Activated CD8-positive, alpha-beta memory T cell treated with anti-CD3 and anti-CD28 coated beads, Interleukin-2, amount 50 U/mL, for 1 hour (primary cell): ENCODE results near the gene TRIM71.
"Not testable (repeated sequence)": the region's sequence is repeated elsewhere in the genome, so short reads cannot be mapped to it uniquely, and the experiment has no call there.

Experiments
- DNase-seq: peaks from one replicate; pipeline ENCODE4 v3.0.0-alpha.2; 2020; ENCODE audit errors: extremely low read depth

TRIM71 gene

GRCh38 chr3:32817558-32818228 is at the start of gene TRIM71:
Gene TRIM71 (plus strand): TSS chr3:32817997. CDS start chr3:32818081, 84 bp downstream.
- DNase-seq = no peak

DNA sequence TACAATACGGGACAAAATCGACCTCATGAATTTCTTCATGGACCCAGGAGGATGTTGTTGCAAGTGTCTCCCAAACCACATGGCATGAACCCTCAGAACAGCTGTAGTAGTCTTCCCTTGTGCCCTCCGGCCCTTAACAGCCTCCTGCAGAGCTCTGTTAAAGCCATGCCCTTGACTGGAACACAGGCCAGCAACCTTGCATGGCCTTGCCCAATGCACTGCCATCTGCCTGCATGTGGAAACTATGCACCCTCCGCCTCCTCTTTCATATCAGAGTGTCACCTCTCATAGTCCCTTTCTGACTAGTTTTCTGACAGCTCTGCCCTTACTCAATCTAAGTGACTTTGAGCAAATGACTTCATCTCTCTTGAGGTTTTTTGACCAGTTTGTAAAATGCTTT is 39.4 kb upstream of the TRIM71 start:
- no peak for DNase-seq

DNA sequence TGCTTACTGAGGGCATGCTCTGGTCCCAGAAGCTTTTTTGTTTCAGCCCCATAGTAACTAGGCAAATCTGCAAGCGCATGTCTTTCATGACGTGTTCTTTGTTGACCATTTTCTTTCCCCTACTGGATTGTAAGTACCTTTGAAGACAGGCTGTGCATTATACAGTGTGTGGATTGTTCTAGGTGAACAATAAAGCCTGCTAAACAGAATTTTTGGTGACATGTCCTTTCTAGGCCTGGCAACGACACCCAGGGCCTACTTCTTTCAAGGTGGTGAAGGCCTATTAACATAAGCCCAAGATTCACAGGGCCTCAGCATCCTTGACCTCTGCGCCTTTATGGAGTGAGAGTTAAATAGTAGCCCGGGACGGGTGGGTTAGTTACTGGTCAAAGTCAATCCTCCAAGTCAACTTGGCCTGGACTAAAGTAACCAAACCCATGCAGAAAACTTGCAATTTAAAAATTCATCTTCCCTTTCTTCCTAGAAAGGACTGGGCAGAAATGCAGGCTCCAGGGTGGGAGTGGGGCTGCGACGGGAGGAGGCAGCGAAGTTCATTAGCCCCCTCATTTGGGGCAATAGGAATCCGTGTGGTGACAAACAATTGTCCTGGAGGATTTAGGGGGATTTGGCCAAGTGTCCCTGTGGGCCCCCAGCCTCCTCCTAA is 37.6 kb upstream of the TRIM71 start:
- no peak for DNase-seq

GRCh38 chr3:32780735-32781210 is 37.0 kb upstream of the TRIM71 start:
- no peak for DNase-seq

DNA sequence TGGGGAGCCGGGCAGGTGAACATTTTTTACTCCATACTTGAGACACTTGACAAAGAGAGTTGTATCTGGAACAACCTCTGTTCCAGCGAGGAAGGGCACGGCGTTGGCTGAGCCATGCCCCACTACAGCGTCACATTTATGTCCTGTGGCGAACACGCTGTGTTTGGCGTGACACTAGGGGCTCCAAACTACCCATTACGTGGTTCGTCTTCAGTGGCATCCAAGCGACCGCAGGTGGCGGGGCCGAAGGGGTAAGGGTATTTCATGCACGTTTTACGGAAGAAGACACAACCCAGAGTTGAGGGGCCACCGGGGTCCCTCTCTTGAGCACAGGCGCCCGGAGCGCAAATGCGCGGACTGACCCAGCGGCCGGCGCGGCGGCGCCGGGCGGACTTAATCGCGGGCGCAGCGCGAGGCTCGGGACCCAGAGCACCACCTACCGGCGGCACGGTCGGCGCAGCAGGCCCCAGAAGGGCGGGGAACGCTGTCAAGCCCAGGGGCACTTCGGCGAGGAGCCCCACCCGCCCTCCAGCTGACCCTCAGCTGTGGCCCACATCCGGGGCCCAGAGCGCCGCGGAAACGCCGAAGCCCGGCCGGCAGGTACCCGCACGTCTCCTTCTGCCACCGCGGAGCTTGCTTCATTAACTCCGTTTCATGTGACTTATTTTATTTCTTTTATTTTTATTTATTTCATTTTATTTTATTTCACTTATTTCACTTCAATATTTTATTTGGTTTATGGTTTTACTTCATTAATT is 36.4 kb upstream of the TRIM71 start:
- DNase-seq = no peak

DNA sequence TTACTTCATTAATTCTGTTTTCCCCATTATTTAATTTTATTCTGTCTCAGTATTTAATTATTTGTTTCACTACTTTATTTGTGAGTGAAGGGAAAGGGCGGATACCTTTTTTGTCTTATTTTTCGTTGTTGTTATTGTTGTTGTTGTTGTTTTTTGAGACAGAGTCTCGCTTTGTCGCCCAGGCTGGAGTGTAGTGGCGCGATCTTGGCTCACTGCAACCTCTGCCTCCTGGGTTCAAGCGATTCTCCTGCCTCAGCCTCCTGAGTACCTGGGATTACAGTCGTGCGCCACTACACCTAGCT is 35.9 kb upstream of the TRIM71 start:
- DNase-seq = not testable (repeated sequence)

- no peak for DNase-seq
These were observed 35.4 kb upstream of the TRIM71 start for GRCh38 chr3:32782407-32782806.

- DNase-seq = no peak
These were observed 26.0 kb upstream of the TRIM71 start for GRCh38 chr3:32791833-32792232.

DNA sequence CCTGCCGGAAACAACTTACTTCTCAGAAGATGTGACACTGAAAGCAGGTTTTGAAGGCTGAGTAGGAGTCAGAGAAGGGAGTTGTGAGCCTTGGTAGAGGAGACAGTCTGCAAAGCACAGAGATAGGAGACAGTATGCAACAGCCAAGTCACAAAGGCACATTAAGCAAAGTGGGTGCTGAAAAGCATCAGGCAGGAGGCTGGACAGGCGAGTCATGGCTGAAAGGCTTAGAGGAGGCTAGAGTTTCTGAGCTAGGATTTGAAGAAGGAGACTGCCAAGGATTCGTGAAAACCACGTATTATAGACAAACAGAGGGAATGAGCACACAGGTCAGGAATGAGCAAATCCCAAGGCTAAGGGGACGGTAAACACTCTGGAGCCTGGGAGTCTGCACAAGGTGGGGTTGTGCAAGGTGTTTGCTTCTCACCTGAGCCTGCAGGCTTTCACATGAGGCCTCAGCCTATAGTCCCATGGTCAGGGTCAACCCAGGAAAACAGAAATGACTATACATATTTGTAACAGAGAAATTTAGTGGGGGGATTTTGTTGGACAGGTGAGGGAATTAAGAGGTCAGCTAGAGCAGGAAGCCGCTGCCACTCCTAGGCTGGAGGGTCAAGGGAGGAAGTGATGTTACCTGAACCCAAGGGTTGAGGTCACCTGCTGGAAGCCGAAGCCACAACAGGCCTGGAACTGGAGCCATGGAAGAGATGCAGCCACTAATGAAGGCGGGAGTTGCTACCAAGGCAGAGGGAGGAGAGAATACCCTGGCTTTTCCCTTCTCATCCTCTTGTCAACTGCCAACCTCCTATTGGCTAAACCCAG is 23.1 kb upstream of the TRIM71 start:
- no peak for DNase-seq

DNA sequence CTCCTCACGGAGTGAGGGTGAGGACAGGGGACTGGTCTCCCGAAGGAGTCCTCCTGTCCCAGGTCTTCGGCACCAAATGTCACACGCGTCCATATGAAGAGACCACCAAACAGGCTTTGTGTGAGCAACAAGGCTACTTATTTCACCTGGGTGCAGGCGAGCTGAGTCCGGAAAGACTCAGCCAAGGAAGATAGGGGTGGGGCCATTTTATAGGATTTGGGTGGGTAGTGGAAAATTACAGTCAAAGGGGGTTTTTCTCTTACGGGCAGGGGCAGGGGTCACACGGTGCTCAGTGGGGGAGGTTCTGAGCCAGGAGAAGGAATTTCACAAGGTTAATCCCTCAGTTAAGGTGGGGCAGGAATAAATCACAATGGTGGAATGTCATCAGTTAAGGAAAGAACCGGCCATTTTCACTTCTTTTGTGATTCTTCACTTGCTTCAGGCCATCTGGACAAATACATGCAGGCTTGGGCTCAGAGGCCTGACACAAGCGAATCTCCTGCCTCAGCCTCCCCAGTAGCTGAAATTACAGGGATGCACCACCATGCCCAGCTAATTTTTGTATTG is 21.3 kb upstream of the TRIM71 start:
- not testable (repeated sequence) for DNase-seq

- DNase-seq = no peak
These were observed 20.0 kb upstream of the TRIM71 start for GRCh38 chr3:32797776-32798175.

- not testable (repeated sequence) for DNase-seq
These were observed 16.4 kb upstream of the TRIM71 start for GRCh38 chr3:32801440-32801839.

GRCh38 chr3:32813180-32813579 is 4.6 kb upstream of the TRIM71 start:
- no peak for DNase-seq

- no peak for DNase-seq
These were observed 3.4 kb upstream of the TRIM71 start for GRCh38 chr3:32814361-32814760.

GRCh38 chr3:32815841-32816438 is 1.9 kb upstream of the TRIM71 start:
- no peak for DNase-seq

DNA sequence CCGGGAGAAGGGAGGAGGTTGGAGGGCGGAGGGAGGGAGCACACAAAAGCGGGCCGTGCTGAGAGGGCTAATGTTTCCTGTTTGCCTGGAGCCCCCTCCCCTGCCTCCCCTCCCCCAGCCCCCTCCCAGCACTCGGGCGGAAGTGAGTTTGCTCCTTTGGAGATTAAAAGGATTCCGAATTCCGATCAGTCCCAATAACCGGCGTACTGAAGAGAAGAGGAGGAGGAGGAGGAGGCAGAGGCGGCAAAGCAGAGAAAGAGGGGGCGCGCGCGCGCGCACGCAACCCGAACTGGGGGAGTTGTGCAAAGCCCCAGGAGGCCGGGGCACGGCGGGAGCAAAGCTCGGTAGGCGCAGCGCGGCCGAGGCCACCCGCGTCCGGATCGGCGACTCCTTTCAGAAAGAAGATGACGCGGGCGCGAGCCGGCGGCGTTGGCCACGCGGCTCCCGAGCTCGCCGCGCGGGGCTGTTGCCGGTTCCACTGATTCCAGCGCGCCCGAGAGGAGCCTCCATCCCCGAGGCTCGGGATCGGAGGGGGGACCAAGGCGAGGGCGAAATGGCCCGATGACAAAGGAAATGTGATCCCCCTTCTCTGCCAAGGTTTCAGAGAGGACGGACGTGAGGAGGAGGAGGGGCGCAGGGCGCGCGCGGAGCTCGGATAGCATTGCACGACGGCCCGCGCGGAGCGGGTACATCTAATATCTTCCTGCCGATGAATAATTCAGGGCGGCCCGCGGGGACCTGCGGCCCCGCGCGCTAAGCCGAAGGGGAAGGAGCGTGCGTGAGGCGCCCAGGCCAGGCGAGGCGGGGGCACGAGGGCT is 1.1 kb upstream of the TRIM71 start:
- no peak for DNase-seq

DNA sequence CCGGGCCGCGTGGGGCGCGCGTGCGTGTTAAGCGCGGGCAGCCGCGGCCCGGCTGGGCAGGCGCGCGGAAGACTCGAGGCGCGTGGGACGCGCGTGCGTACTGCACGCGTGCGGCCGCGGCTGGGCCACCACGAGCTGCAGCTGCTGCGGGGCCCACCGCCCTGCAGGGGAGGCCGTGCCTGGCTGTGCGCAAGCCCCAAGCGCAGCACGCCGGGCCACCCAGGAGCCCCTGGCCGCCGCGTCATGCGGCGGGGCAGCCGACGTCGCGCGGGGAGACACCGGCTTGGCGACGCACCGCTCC is 590 bp upstream of the TRIM71 start:
- no peak for DNase-seq

DNA sequence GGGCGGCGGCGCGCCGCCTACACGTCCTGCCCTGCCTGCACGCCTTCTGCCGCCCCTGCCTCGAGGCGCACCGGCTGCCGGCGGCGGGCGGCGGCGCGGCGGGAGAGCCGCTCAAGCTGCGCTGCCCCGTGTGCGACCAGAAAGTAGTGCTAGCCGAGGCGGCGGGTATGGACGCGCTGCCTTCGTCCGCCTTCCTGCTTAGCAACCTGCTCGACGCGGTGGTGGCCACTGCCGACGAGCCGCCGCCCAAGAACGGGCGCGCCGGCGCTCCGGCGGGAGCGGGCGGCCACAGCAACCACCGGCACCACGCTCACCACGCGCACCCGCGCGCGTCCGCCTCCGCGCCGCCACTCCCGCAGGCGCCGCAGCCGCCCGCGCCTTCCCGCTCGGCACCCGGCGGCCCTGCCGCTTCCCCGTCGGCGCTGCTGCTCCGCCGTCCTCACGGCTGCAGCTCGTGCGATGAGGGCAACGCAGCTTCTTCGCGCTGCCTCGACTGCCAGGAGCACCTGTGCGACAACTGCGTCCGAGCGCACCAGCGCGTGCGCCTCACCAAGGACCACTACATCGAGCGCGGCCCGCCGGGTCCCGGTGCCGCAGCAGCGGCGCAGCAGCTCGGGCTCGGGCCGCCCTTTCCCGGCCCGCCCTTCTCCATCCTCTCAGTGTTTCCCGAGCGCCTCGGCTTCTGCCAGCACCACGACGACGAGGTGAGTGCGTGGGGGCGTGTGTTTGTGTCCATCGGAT is 602 bp downstream of the TRIM71 start:
- no peak for DNase-seq

DNA sequence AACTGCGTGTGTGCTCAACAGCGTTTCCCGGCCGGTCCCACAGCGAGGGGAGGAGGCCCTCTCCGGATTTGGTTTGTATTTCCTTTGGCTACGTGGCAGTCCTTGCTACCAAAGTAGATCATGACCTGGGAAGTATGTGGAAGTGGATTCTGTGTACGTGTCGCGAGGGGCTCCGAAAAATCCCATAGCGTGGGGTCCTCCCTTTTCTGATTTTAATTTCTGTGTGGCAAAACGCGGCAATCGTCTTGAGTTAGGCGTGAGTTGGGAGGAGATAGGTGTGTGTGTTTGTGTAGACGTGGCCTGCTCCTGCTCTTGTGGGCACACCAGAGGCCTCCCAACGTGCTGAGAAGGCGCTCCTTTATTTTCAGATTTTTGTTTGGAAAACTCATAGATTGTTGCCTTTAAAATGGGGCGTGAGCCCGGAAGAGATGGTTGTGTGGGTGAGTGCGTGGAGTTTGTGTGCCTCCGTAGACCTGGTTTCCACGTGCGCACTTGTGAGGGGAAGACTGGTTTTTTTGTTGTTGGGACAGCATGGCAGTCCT is 1.2 kb downstream of the TRIM71 start:
- no peak for DNase-seq
